H7 (cell line): Measurements from ENCODE around the gene RSPO4. TPM values are rescaled to one million over a fixed set of nuclear protein-coding genes. Genes with fewer than 3 reads are reported as not detected.

Experiments used
- total RNA-seq: library from RNA; depleted of rRNA; stranded (reverse); fragments of >200 nt; shearing (Covaris generic); gene quantifications from 2 replicates; pipeline ENCODE4 v1.2.3, GENCODE V29; 2014; rRNA removed

Gene RSPO4
- total RNA-seq, 1 experiment from 2014 or later, result 0.35 TPM

Other genes starting within 250 kb of the RSPO4 start
- gene SLC52A3, start 233.8 kb downstream of the RSPO4 start, total RNA-seq, result 33.8 and 49.4 TPM in 2 replicates
- 5.5 and 9.9 TPM in 2 replicates for gene FAM110A, start 168.6 kb downstream of the RSPO4 start, total RNA-seq
- gene ANGPT4, start 86.0 kb downstream of the RSPO4 start, total RNA-seq, result 0.11 and 0.31 TPM in 2 replicates
- 33.7 and 36.8 TPM in 2 replicates for gene PSMF1, start 116.3 kb upstream of the RSPO4 start, total RNA-seq
- 4.1 and 5.9 TPM in 2 replicates for gene TMEM74B, start 182.7 kb upstream of the RSPO4 start, total RNA-seq
- 0.26 TPM in 1 of 2 replicates, not detected in the other for gene C20orf202, start 201.1 kb upstream of the RSPO4 start, total RNA-seq
- gene RAD21L1, start 223.7 kb upstream of the RSPO4 start, total RNA-seq, result not detected in 2 replicates